H1 (cell line): Measurements from ENCODE around the gene NDUFB10. TPM values are rescaled to one million over a fixed set of nuclear protein-coding genes. Genes with fewer than 3 reads are reported as not detected.

Experiments used
- CTCF ChIA-PET: fragments of 300-600 bp; sonication (Branson Sonifier 250); formaldehyde crosslinking; loops from one replicate; lab custom pipeline; 2021; ENCODE audit not compliant: partially characterized antibody; lab: Charles Lee
- POLR2A ChIA-PET: fragments of 300-600 bp; sonication (Branson Sonifier 250); formaldehyde crosslinking; loops from one replicate; lab custom pipeline; 2021; ENCODE audit warnings: inconsistent platforms; ENCODE audit not compliant: partially characterized antibody; lab: Charles Lee
- DNase-seq, 2 experiments: peaks; one replicate each; pipeline versions ENCODE4 v3.0.0 to v3.0.0-alpha.2; 2010 to 2022; ENCODE audit warnings: low spot score in 2 of 2, low read depth in 1 of 2, mixed read lengths in 1 of 2
- FAIRE-seq: peaks from 2 replicates; lab custom pipeline; 2011; peaks lifted over from hg19 to GRCh38; lab: Jason Lieb, UNC
- H2AFZ ChIP-seq: 2 replicates; pipeline ENCODE4 v1.8.1; 2012; ENCODE audit warnings: low read length, inconsistent platforms
- H2AK5ac ChIP-seq: 2 replicates; pipeline ENCODE4 v1.6.1; 2013; ENCODE audit warnings: low read depth, low read length
- H2BK120ac ChIP-seq: replicated peaks from 2 replicates; pipeline ENCODE3; 2013; ENCODE audit warnings: low read depth, low read length, inconsistent platforms
- H2BK12ac ChIP-seq: 2 replicates; pipeline ENCODE4 v1.6.1; 2013; ENCODE audit warnings: low read depth, low read length
- H2BK15ac ChIP-seq: 2 replicates; pipeline ENCODE4 v1.6.1; 2013; ENCODE audit warnings: low read length
- H2BK20ac ChIP-seq: 2 replicates; pipeline ENCODE4 v1.6.1; 2013; ENCODE audit warnings: low read length
- H2BK5ac ChIP-seq: 2 replicates; pipeline ENCODE4 v1.6.1; 2013; ENCODE audit warnings: low read depth, low read length
- H3K14ac ChIP-seq: 2 replicates; pipeline ENCODE4 v1.6.1; 2013; ENCODE audit warnings: inconsistent platforms; ENCODE audit not compliant: insufficient read length
- H3K18ac ChIP-seq: 2 replicates; pipeline ENCODE4 v1.6.1; 2013; ENCODE audit warnings: low read length; ENCODE audit errors: extremely low read depth
- H3K23ac ChIP-seq: 2 replicates; pipeline ENCODE4 v1.6.1; 2013; ENCODE audit warnings: inconsistent platforms; ENCODE audit not compliant: insufficient read length
- H3K23me2 ChIP-seq: 2 replicates; pipeline ENCODE4 v1.6.1; 2013; ENCODE audit warnings: low read depth, low read length
- H3K27ac ChIP-seq: 2 replicates; pipeline ENCODE4 v1.6.1; 2011; ENCODE audit warnings: low read depth, low read length, inconsistent platforms
- H3K27me3 ChIP-seq, 4 experiments: replicated peaks in 1 of 4; 1 replicate in 1 of 4; 2 replicates in 3 of 4; pipeline versions ENCODE4 v1.6.1 to v1.8.1; 2011 to 2013; ENCODE audit warnings: low read length in 3 of 4, mild to moderate bottlenecking in 3 of 4, inconsistent platforms in 2 of 4, mixed read lengths in 2 of 4, moderate library complexity in 1 of 4; ENCODE audit not compliant: control insufficient read depth in 3 of 4, insufficient read depth in 3 of 4; ENCODE audit errors: extremely low read depth in 1 of 4
- H3K36me3 ChIP-seq, 4 experiments: 2 replicates each; pipeline versions ENCODE4 v1.6.1 to v1.8.1; 2011 to 2013; ENCODE audit warnings: mild to moderate bottlenecking in 4 of 4, low read length in 3 of 4, moderate library complexity in 2 of 4, control low read depth in 1 of 4, inconsistent platforms in 1 of 4; ENCODE audit not compliant: insufficient read depth in 4 of 4, control insufficient read depth in 2 of 4
- H3K4ac ChIP-seq: replicated peaks from 2 replicates; pipeline ENCODE3; 2013; ENCODE audit warnings: low read length, low read depth, mixed read lengths, inconsistent platforms; ENCODE audit not compliant: insufficient read length
- H3K4me1 ChIP-seq, 4 experiments: replicated peaks in 1 of 4; 1 replicate in 1 of 4; 2 replicates in 3 of 4; pipeline versions ENCODE4 v1.6.1 to v1.8.1; 2011 to 2013; ENCODE audit warnings: low read length in 3 of 4, inconsistent platforms in 2 of 4, mixed read lengths in 1 of 4; ENCODE audit not compliant: insufficient read depth in 4 of 4, control insufficient read depth in 3 of 4
- H3K4me2 ChIP-seq, 2 experiments: 2 replicates each; pipeline versions ENCODE4 v1.6.1 to v1.8.1; 2011 to 2013; ENCODE audit warnings: low read depth in 2 of 2, low read length in 2 of 2, control low read depth in 1 of 2, inconsistent platforms in 1 of 2, mild to moderate bottlenecking in 1 of 2; ENCODE audit not compliant: insufficient read depth in 1 of 2
- H3K4me3 ChIP-seq, 4 experiments: fragments of 200-600, 300-600 bp in 1 of 4; sonication (generic), shearing (Covaris generic), sonication (Bioruptor Twin) in 1 of 4; 2 replicates each; pipeline versions ENCODE4 v1.5.1 to v1.8.1; 2011 to 2016; ENCODE audit warnings: low read length in 4 of 4, low read depth in 3 of 4, control low read depth in 2 of 4, inconsistent platforms in 2 of 4, mild to moderate bottlenecking in 2 of 4, mixed read lengths in 1 of 4, moderate library complexity in 1 of 4; ENCODE audit not compliant: insufficient read depth in 2 of 4; ENCODE audit errors: extremely low read depth in 1 of 4
- H3K56ac ChIP-seq: replicated peaks from 2 replicates; pipeline ENCODE3; 2013; ENCODE audit warnings: low read depth, mild to moderate bottlenecking, mixed read lengths, low read length, inconsistent platforms; ENCODE audit not compliant: insufficient read length
- H3K79me1 ChIP-seq: 2 replicates; pipeline ENCODE4 v1.6.1; 2013; ENCODE audit warnings: low read depth, low read length, control low read depth
- H3K79me2 ChIP-seq, 2 experiments: 2 replicates each; pipeline versions ENCODE4 v1.6.1 to v1.8.1; 2012 to 2013; ENCODE audit warnings: low read length in 2 of 2, mild to moderate bottlenecking in 2 of 2, inconsistent platforms in 1 of 2; ENCODE audit not compliant: insufficient read depth in 2 of 2, control insufficient read depth in 1 of 2
- H3K9ac ChIP-seq, 4 experiments: replicated peaks in 1 of 4; 1 replicate in 1 of 4; 2 replicates in 3 of 4; pipeline versions ENCODE4 v1.6.1 to v1.8.1; 2011 to 2013; ENCODE audit warnings: low read depth in 3 of 4, low read length in 3 of 4, control low read depth in 2 of 4, mild to moderate bottlenecking in 2 of 4, moderate library complexity in 2 of 4, inconsistent platforms in 1 of 4; ENCODE audit errors: extremely low read depth in 1 of 4
- H3K9me3 ChIP-seq, 2 experiments: 2 replicates each; pipeline versions ENCODE4 v1.6.1 to v1.8.1; 2012 to 2013; ENCODE audit warnings: mild to moderate bottlenecking in 2 of 2, moderate library complexity in 2 of 2, control low read depth in 1 of 2, inconsistent platforms in 1 of 2, low read depth in 1 of 2, low read length in 1 of 2, mixed read lengths in 1 of 2; ENCODE audit not compliant: insufficient read depth in 2 of 2
- H4K20me1 ChIP-seq, 2 experiments: replicated peaks in 1 of 2; 2 replicates each; pipeline versions ENCODE3 to v1.8.1; 2011 to 2013; ENCODE audit warnings: inconsistent platforms in 2 of 2, low read length in 2 of 2, mild to moderate bottlenecking in 1 of 2; ENCODE audit not compliant: insufficient read depth in 2 of 2, control insufficient read depth in 1 of 2
- H4K5ac ChIP-seq: 2 replicates; pipeline ENCODE4 v1.6.1; 2013; ENCODE audit warnings: low read length, low read depth, mixed read lengths, inconsistent platforms; ENCODE audit not compliant: insufficient read length
- H4K8ac ChIP-seq: 2 replicates; pipeline ENCODE4 v1.8.0; 2013; ENCODE audit warnings: mild to moderate bottlenecking, moderate library complexity, low read length, inconsistent platforms; ENCODE audit not compliant: insufficient read depth; ENCODE audit errors: extremely low read depth
- H4K91ac ChIP-seq: replicated peaks from 2 replicates; pipeline ENCODE3; 2013; ENCODE audit warnings: low read length, mixed read lengths, inconsistent platforms; ENCODE audit not compliant: insufficient read length
- CHD2 ChIP-seq: IDR thresholded peaks from 2 replicates; pipeline ENCODE4 v1.6.1; 2012; ENCODE audit warnings: low read length, improper control_type of control experiment
- CREB1 ChIP-seq: IDR thresholded peaks from 2 replicates; pipeline ENCODE4 v1.6.1; 2012; ENCODE audit warnings: inconsistent platforms
- KDM5A ChIP-seq: fragments of 200-600 bp; IDR thresholded peaks from 2 replicates; pipeline ENCODE4 v1.7.1; 2012; ENCODE audit warnings: mild to moderate bottlenecking, low read length, inconsistent platforms, mixed read lengths
- RNF2 ChIP-seq: fragments of 200-900, 300-1000 bp; sonication (generic); IDR thresholded peaks from 2 replicates; pipeline ENCODE4 v1.7.1; 2016; ENCODE audit warnings: borderline replicate concordance, low read depth, mild to moderate bottlenecking, antibody characterized with exemption, low read length; ENCODE audit not compliant: poor library complexity, severe bottlenecking; ENCODE audit errors: missing control alignments
- SAP30 ChIP-seq: fragments of 300-600 bp; sonication (generic); IDR thresholded peaks from 2 replicates; pipeline ENCODE4 v1.7.1; 2012; ENCODE audit warnings: low read length, moderate library complexity, mild to moderate bottlenecking, inconsistent platforms; ENCODE audit not compliant: insufficient read depth, insufficient replicate concordance
- SIN3A ChIP-seq, 2 experiments: IDR thresholded peaks in 1 of 2; conservative IDR thresholded peaks in 1 of 2; 2 replicates each; pipeline ENCODE4 v1.6.1; 2011 to 2012; ENCODE audit warnings: low read length in 2 of 2, improper control_type of control experiment in 1 of 2, low read depth in 1 of 2, mild to moderate bottlenecking in 1 of 2
- SIRT6 ChIP-seq: IDR thresholded peaks from one replicate; pipeline ENCODE4 v1.7.1; 2012; ENCODE audit warnings: low read length, inconsistent platforms
- SIX5 ChIP-seq: IDR thresholded peaks from 2 replicates; pipeline ENCODE4 v1.6.1; 2011; ENCODE audit warnings: mild to moderate bottlenecking, low read depth, low read length
- SP1 ChIP-seq: IDR thresholded peaks from 2 replicates; pipeline ENCODE4 v1.6.1; 2011; ENCODE audit warnings: low read depth, low read length
- TBP ChIP-seq: IDR thresholded peaks from 2 replicates; pipeline ENCODE4 v1.6.1; 2011; ENCODE audit warnings: low read depth, low read length, improper control_type of control experiment
- TEAD4 ChIP-seq: IDR thresholded peaks from 2 replicates; pipeline ENCODE4 v1.6.1; 2012; ENCODE audit warnings: low read depth, low read length, inconsistent platforms, mixed read lengths
- WGBS, 2 experiments: shearing (Covaris generic) in 1 of 2; methylation state at CpG; one replicate each; pipeline versions ENCODE4 v1.1.6 to v1.1.7; 2013 to 2015; ENCODE audit warnings: low lambda C conversion rate in 2 of 2, mixed read lengths in 2 of 2, inconsistent platforms in 1 of 2, low coverage in 1 of 2, missing lambda C conversion rate in 1 of 2; ENCODE audit not compliant: insufficient replicate concordance in 2 of 2, insufficient coverage in 1 of 2, insufficient read length in 1 of 2; ENCODE audit errors: extremely low coverage in 1 of 2, missing lambda C conversion rate in 1 of 2; 5-methylcytosine and 5-hydroxymethylcytosine counted together
- polyA plus RNA-seq, 7 experiments: library from polyadenylated mRNA; depleted of rRNA in 3 of 7; stranded (reverse) in 5 of 7; unstranded in 2 of 7; fragments of >200 nt in 5 of 7; fragments of 200-250 nt in 2 of 7; gene quantifications; 1 replicate in 5 of 7; 2 replicates in 1 of 7; 4 replicates in 1 of 7; pipeline versions ENCODE4 v1.2.1 to v1.2.3, GENCODE V29; 2011 to 2013; ENCODE audit warnings: missing spikeins in 2 of 7, mixed read lengths in 2 of 7
- total RNA-seq: library from RNA; stranded (reverse); fragmentation: NEBNext Ultra II Directional; extraction: Animal tissue kit (Norgen Biotek cat#: 25700); gene quantifications from 2 replicates; pipeline ENCODE4 v1.2.1, GENCODE V29; 2021

The NDUFB10 gene
- total and polyA plus RNA-seq, 2 of the 8 experiments (the other 6 are each of a cell fraction or from before 2014, with no cell fraction given), result 183 to 194 TPM

GRCh38 chr16:1964506-1965395 is 5.4 kb downstream of the NDUFB10 start, which contains the start of gene RPS2:
Gene RPS2 (minus strand): TSS chr16:1964826. CDS start chr16:1964625, 201 bp downstream.
- peak within 1 kb of the TSS; percentile 74 for H4K91ac ChIP-seq
- H3K23ac ChIP-seq, result no peak within 1 kb of the TSS
- H3K14ac ChIP-seq, result peak within 1 kb of the TSS; percentile 8
- H2BK5ac ChIP-seq, result peak within 1 kb of the TSS; percentile 83
- peak within 1 kb of the TSS; percentile 94 for H3K27ac ChIP-seq
- H4K5ac ChIP-seq, result peak within 1 kb of the TSS; percentile 90
- no peak within 1 kb of the TSS for H2AFZ ChIP-seq
- H3K18ac ChIP-seq, result peak within 1 kb of the TSS; percentile 96
- no peak within 1 kb of the TSS for H2BK20ac ChIP-seq
- peak within 1 kb of the TSS; percentile 90 to 97 (median 93) for H3K9ac ChIP-seq
- DNase-seq (peak; percentile 94 to 97), FAIRE-seq (no peak)
- H3K4me1 ChIP-seq, result peaks cover 0 to 22% (median 5%) of the 10 kb centered on the region in 4 experiments; a peak in 5 of 7 replicates
- H3K79me2 ChIP-seq, result peaks cover 10 to 38% of the 10 kb centered on the region in 2 experiments
- H3K79me1 ChIP-seq, result peaks cover 11% of the 10 kb centered on the region
- H3K56ac ChIP-seq, result peak within 1 kb of the TSS; percentile 93
- peaks cover 16% of the 10 kb centered on the region for H3K23me2 ChIP-seq
- peak within 1 kb of the TSS; percentile 16; the same call in 1 of the 2 replicates for H2AK5ac ChIP-seq
- peak within 1 kb of the TSS; percentile 99 to 100 for H3K4me2 ChIP-seq
- peaks cover 12 to 17% of the 10 kb centered on the region in 2 experiments for H4K20me1 ChIP-seq
- CTCF ChIA-PET, result interaction anchor here (0.5 to 3.0 kb wide), 10 partner anchors 12 to 285 kb away, joined by 3 to 9 read pairs (median 4); no protein-coding TSS in a partner anchor
- H2BK15ac ChIP-seq, result 0 out of 2 replicates have a peak within 1 kb of the TSS, but pooled peaks have one; percentile 65
- WGBS, 2 experiments, result 1% methylated on average over 81 of the region's 97 CpGs; no CpG with 5 or more reads in 1 of the 2 experiments
- H3K27me3 ChIP-seq, result no peaks in the 10 kb centered on the region
- no peak within 1 kb of the TSS for H2BK120ac ChIP-seq
- H2BK12ac ChIP-seq, result no peak within 1 kb of the TSS
- POLR2A ChIA-PET, result interaction anchor here (0.6 to 19.8 kb wide), 72 partner anchors 12 to 1761 kb away, joined by 3 to 736 read pairs (median 4); partner anchors contain the start of genes EME2, FAHD1, GFER and HAGH
- H3K36me3 ChIP-seq, result peaks cover 17 to 34% (median 28%) of the 10 kb centered on the region in 4 experiments
- H3K4ac ChIP-seq, result peak within 1 kb of the TSS; percentile 94
- H4K8ac ChIP-seq, result peak within 1 kb of the TSS; percentile 99
- no peaks in the 10 kb centered on the region for H3K9me3 ChIP-seq
- H3K4me3 ChIP-seq, result peak within 1 kb of the TSS; percentile 98 to 99 (median 98)
- peak; percentile 80 for TF ChIP-seq KDM5A
- TF ChIP-seq SIRT6, result no peak
- TF ChIP-seq SIN3A (conservative IDR thresholded peaks at IDR 0.05 in 1 of 2, IDR thresholded peaks at IDR 0.05 in 1 of 2; ENCODE audit: low read depth in 1 of 2, low read length in 2 of 2), result peak in 1 of 2 experiments; percentile 51; a peak in 2 of 4 replicates
- peak; percentile 98 for TF ChIP-seq TBP
- TF ChIP-seq SAP30, result no peak
- TF ChIP-seq SP1, result peak; percentile 85
- no peak for TF ChIP-seq RNF2
- no peak for TF ChIP-seq SIX5
- TF ChIP-seq TEAD4, result no peak
- TF ChIP-seq CREB1, result peak; percentile 95
- TF ChIP-seq CHD2, result peak; percentile 96
